ENCODE results near the gene SIGLEC8.

SIGLEC8 gene

DNA sequence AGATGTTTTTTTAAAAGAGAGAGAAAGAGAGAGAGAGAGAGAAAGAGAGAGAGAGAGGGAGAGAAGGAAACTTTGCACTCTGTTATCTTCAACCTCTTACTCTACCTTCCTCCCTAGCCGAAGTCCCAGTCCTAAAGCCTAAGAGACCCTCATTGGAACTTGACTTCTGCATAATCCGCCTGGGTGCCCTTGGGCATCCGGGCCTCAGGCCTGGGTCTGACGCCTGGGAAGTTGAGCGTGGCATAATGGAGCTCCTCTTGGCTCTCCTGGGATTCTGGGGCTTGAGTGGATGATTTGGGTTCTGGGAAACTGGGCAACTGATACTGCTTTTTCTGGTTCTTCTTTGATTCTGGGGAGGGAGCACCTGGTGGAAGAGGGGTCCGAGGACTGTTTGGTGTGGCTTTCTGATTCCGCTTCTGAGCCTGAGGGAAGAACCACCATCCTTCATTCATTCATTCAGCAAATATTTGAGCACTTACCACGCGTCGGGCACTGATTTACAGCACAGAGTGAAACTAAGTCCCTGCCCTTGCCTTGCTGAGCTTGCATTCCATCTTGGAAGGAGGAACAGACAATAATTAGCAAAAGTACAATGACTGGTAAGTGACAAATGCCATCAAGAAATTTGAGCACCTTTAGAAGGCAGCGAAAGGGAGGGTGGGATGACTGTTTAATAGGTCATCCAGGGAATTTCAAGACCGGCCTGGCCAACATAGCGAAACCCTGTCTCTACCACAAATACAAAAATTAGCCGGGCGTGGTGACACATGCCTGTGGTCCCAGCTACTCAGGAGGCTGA, 47.1 kb downstream of the SIGLEC8 start:
- TF ChIP-seq ZFX (IDR thresholded peaks at IDR 0.05) = no peak
- TF ChIP-seq, protein P1, sequence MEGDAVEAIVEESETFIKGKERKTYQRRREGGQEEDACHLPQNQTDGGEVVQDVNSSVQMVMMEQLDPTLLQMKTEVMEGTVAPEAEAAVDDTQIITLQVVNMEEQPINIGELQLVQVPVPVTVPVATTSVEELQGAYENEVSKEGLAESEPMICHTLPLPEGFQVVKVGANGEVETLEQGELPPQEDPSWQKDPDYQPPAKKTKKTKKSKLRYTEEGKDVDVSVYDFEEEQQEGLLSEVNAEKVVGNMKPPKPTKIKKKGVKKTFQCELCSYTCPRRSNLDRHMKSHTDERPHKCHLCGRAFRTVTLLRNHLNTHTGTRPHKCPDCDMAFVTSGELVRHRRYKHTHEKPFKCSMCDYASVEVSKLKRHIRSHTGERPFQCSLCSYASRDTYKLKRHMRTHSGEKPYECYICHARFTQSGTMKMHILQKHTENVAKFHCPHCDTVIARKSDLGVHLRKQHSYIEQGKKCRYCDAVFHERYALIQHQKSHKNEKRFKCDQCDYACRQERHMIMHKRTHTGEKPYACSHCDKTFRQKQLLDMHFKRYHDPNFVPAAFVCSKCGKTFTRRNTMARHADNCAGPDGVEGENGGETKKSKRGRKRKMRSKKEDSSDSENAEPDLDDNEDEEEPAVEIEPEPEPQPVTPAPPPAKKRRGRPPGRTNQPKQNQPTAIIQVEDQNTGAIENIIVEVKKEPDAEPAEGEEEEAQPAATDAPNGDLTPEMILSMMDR (conservative IDR thresholded peaks at IDR 0.05) = no peak
- no peak overlapping the region for H3K27ac ChIP-seq

DNA sequence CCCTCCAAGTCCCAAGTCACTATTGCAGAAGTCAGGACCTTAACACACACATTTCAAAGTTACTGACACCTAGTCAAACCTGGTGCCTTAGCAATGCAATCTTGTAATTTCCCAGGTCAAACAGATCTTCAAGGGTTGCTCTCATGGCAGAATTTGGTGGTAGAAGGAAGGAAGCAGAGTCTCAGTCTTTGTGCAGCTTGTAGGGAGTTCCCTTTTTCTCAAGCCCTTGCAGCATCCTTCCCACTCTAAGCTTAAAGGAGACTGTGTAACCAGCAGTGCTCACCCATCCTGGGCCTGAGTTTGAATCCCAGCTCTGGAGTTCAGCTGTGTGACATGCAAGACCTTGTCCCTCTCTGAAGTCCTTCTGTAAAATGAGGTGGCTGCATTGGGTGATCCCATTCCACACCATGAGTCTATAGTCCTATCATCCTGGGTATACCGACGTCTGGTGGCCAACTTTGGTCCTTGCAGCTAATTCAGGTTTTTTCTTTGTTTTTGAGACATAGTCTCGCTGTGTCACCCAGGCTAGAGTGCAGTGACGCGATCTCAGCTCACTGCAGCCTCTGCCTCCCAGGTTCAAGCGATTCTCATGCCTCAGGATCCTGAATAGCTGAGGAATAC, 50.6 kb downstream of the SIGLEC8 start:
- TF ChIP-seq ZFX (IDR thresholded peaks at IDR 0.05) = no peak
- TF ChIP-seq, protein P1 (conservative IDR thresholded peaks at IDR 0.05) = no peak; the same call in 1 of the 2 replicates
- H3K27ac ChIP-seq = no peak overlapping the region

DNA sequence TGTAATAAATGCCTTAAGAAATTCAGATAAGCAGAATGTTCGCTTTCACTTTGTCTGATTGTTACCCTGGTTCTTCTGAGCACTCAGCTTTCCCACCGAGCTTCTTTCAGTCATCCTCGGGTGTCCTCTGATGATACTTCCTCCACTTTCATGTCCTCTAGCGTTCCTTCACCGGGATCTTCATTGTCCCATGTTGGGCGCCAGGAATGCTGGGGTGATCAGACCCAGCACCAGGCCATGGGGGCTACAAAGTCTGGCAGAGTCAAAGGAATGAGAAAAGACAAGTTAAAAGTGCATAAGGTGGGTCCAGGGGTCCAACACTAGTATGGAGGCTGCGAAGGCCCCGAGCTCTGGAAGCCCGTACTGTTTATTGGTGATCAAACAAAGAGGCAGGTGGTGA, 56.1 kb downstream of the SIGLEC8 start:
- H3K27ac ChIP-seq = no peak overlapping the region
- no peak for TF ChIP-seq ZFX (IDR thresholded peaks at IDR 0.05)
- TF ChIP-seq, protein P1 (conservative IDR thresholded peaks at IDR 0.05) = no peak

Measured in C4-2B (cell line).